BE2C (cell line): Measurements from ENCODE around the gene EPHA2.

Experiments used
- DNase-seq: peaks from one replicate; pipeline ENCODE4 v3.0.0-alpha.2; 2020
- H3K27me3 ChIP-seq: fragments of 250-450 bp; sonication (Bioruptor Pico); 2 replicates; pipeline ENCODE4 v1.5.1; 2020; ENCODE audit warnings: mild to moderate bottlenecking
- H3K36me3 ChIP-seq: fragments of 250-450 bp; sonication (Bioruptor Pico); 2 replicates; pipeline ENCODE4 v1.5.1; 2020; ENCODE audit warnings: mild to moderate bottlenecking
- H3K4me1 ChIP-seq: fragments of 250-450 bp; sonication (Bioruptor Pico); 2 replicates; pipeline ENCODE4 v1.5.1; 2020
- H3K4me3 ChIP-seq: 2 replicates; pipeline ENCODE4 v1.5.1; 2011; ENCODE audit warnings: low read depth, low read length
- H3K9me3 ChIP-seq: fragments of 250-450 bp; sonication (Bioruptor Pico); 2 replicates; pipeline ENCODE4 v1.5.1; 2020
- CTCF ChIP-seq: IDR thresholded peaks from 2 replicates; pipeline ENCODE4 v1.5.1; 2012; ENCODE audit warnings: mild to moderate bottlenecking, low read depth, low read length

Gene EPHA2

GRCh38 chr1:16120940-16121410 is 34.9 kb downstream of the EPHA2 start:
- no peak for TF ChIP-seq CTCF
- DNase-seq, result no peak
- Histone ChIP-seq H3K4me3 (no peak overlapping the region), H3K36me3 (no peaks in the 10 kb centered on the region), H3K27me3 (no peaks in the 10 kb centered on the region), H3K9me3 (no peaks in the 10 kb centered on the region), H3K4me1 (no peaks in the 10 kb centered on the region)

GRCh38 chr1:16120407-16120806 is 35.5 kb downstream of the EPHA2 start:
- no peak for TF ChIP-seq CTCF
- Histone ChIP-seq H3K4me3 (no peak overlapping the region), H3K4me1 (no peaks in the 10 kb centered on the region), H3K9me3 (no peaks in the 10 kb centered on the region), H3K36me3 (no peaks in the 10 kb centered on the region), H3K27me3 (no peaks in the 10 kb centered on the region)
- no peak for DNase-seq

GRCh38 chr1:16119926-16120325 is 35.9 kb downstream of the EPHA2 start:
- no peaks in the 10 kb centered on the region for H3K27me3 ChIP-seq
- no peaks in the 10 kb centered on the region for H3K4me1 ChIP-seq
- H3K36me3 ChIP-seq, result no peaks in the 10 kb centered on the region
- H3K9me3 ChIP-seq, result no peaks in the 10 kb centered on the region
- no peak for DNase-seq
- no peak overlapping the region for H3K4me3 ChIP-seq
- no peak for TF ChIP-seq CTCF

- no peak overlapping the region for H3K4me3 ChIP-seq
- DNase-seq, result no peak
- H3K9me3 ChIP-seq, result no peaks in the 10 kb centered on the region
- no peaks in the 10 kb centered on the region for H3K27me3 ChIP-seq
- no peaks in the 10 kb centered on the region for H3K4me1 ChIP-seq
- no peak for TF ChIP-seq CTCF
- no peaks in the 10 kb centered on the region for H3K36me3 ChIP-seq
These were observed 36.4 kb downstream of the EPHA2 start for GRCh38 chr1:16119504-16119903.

GRCh38 chr1:16118706-16119105 is 37.2 kb downstream of the EPHA2 start:
- Histone ChIP-seq H3K27me3 (no peaks in the 10 kb centered on the region), H3K9me3 (no peaks in the 10 kb centered on the region), H3K4me1 (no peaks in the 10 kb centered on the region), H3K4me3 (no peak overlapping the region), H3K36me3 (no peaks in the 10 kb centered on the region)
- DNase-seq, result no peak
- no peak for TF ChIP-seq CTCF

- Histone ChIP-seq H3K9me3 (no peaks in the 10 kb centered on the region), H3K27me3 (no peaks in the 10 kb centered on the region)
- no peak for DNase-seq
These were observed 37.9 kb downstream of the EPHA2 start for GRCh38 chr1:16117936-16118335.

More at GRCh38 chr1:16117936-16118335, 37.9 kb downstream of the EPHA2 start:
- no peaks in the 10 kb centered on the region for H3K4me1 ChIP-seq
- no peaks in the 10 kb centered on the region for H3K36me3 ChIP-seq
- H3K4me3 ChIP-seq, result no peak overlapping the region
- TF ChIP-seq CTCF, result no peak
